GM18526 (cell line): ENCODE data around the gene PAX7.

ENCODE experiments used
- POLR2A ChIP-seq: IDR thresholded peaks from 3 replicates; pipeline ENCODE4 v1.6.1; 2011; ENCODE audit not compliant: insufficient read length; ENCODE audit errors: extremely low read depth

Gene PAX7

DNA sequence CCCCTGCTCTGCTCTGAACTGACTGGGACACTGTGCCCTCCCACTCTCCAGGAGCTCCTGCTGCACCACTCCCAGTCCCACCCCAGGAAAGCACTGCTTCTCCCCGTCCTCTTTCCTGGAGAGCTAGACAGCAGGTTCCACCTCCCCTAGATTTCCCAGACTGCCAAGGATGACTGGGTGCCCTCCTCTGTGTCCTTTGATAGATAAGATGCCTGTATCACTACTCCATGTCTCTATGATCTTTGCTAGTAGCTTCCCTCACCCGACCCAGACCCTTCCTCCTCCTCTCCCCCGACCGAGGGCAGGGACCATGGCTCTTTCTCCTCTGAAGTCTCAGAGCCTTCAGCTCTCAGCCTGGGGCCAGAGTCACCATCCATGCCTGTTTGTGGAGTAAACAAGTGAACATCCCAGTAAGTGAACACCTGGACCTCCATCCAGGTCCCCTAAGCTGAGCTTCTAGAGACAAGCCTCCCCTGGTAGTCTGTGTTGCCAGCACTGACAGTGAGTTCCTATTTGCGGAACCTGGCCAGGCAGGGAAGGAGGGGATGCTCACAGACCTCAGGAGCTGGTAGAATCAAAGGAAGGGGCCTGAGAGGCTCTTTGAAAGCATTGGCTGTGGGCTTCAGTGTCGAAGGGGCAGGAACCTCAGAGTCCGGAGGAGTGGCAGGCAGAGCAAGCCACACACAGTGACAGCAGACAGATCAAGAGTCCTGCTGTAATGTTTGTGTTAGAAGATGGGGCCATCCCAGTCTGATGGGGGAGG is 104.0 kb downstream of the PAX7 start:
- TF ChIP-seq POLR2A, result no peak

GRCh38 chr1:18735224-18735997 is 104.8 kb downstream of the PAX7 start:
- no peak for TF ChIP-seq POLR2A

DNA sequence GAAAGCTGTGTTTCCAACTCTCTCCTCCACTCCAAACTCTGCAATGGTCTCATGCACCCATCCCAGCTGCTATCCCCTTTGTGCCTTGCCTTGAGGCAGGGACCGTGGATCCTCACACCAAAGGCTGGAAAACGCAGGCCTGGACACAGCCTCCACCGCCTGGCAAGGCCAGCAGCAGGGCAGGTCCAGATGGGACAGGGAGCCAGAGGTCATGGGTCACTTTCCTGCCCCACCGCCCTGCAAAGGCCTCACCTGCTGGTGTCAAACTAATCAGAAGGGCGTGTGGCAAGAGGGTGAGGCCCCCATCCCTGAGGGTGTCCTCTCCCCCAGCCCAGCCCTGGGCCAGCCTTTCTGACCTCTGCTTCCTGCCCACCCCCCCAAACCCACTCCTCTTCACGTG is 106.3 kb downstream of the PAX7 start:
- no peak for TF ChIP-seq POLR2A

DNA sequence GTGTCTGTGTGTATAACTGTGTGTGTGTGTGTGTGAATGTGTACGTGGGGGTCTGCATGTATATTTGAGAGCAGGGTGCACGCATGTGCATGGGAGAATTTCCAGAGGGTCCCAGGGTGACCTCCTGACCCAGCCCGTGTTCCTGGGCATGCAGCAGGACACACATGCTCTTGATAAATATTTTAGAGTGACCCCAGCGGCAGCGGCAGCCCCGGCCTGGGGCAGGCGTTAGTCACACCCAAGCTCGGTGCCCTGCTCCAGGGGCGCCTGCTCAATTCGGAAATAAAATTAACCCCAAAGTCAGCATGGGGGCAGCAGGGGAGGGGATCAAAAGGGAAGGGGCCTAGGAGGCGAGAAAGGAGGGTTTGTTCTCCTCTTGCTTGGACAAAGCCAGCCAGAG is 107.5 kb downstream of the PAX7 start:
- TF ChIP-seq POLR2A, result no peak

- TF ChIP-seq POLR2A, result no peak
Observed at GRCh38 chr1:18738617-18739016, 108.0 kb downstream of the PAX7 start.

GRCh38 chr1:18739408-18739807 is 108.8 kb downstream of the PAX7 start:
- no peak for TF ChIP-seq POLR2A

DNA sequence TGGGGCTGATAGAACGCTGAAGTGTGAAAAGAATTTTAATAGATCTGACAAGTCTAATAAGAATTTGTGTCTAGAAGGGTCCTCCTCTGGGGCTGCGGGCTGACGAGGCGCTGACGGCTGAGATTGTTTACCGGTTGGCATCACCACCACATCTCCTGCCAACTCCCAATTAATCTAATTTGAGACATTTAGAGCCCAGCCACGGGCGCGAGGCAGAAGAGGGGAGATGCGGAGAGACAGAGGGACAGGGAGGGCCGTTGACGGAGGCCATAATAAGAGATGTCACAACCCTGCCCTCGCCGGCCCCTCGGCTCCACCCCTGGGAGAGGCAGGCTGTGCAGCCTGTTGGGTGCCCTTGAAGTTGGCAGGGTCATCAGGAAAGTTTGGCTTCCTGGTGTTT is 109.3 kb downstream of the PAX7 start:
- no peak for TF ChIP-seq POLR2A

DNA sequence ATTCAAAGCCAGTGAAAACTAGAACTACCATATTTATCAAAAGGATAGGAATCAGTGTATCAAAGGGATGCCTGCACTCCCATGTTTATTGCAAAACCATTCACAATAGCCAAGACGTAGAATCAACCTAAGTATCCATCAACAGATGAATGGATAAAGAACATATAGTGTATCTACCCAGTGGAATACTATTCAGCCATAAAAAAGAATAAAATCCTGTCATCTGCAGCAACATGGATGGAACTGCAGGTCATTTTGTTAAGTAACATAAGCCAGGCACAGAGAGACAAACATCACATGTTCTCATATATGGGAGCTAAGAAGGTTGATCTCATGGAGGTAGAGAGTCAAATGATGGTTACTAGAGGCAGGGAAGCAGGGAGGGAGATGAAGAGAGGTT is 110.0 kb downstream of the PAX7 start:
- no peak for TF ChIP-seq POLR2A

DNA sequence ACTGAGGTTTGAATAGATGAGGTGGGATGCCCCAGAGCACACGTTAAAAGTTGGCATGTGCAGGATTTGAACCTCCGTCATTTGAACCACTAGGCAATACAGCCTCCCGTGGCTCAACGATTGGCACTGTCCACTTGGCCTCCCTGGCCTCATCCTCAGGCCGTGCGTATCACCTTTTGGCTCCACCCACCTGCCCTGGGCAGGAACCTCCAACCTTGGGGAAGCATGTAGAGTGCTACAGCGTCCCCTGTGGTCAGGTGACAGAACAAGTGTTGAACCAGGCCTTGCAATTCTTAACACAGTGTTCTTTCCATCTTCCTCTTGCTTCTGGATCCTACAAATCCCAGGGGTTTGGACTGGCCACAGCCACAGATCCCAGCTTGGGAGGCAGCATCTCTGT is 112.6 kb downstream of the PAX7 start:
- no peak for TF ChIP-seq POLR2A

GRCh38 chr1:18746981-18747380 is 116.3 kb downstream of the PAX7 start:
- TF ChIP-seq POLR2A, result no peak

DNA sequence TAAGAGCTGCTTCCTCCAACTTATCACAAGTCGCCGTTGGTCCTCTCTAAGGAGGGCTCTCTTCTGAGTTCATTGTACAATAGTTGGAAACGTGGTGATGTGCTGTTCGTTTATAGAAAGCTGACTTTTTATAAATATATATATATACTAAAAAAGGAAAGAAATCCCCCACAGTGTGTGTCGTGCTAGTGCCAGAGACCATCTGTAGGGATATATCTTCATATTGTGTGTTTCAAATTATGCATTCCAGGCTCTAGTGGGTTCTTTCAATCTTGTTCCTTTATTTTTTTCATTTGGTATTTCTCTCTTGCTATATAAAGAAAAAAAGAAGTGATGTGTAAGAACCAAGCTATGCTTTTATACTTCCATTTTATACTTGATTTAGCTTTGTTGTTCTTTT is 117.0 kb downstream of the PAX7 start:
- no peak for TF ChIP-seq POLR2A

- no peak for TF ChIP-seq POLR2A
Observed at GRCh38 chr1:18748435-18748834, 117.8 kb downstream of the PAX7 start.

DNA sequence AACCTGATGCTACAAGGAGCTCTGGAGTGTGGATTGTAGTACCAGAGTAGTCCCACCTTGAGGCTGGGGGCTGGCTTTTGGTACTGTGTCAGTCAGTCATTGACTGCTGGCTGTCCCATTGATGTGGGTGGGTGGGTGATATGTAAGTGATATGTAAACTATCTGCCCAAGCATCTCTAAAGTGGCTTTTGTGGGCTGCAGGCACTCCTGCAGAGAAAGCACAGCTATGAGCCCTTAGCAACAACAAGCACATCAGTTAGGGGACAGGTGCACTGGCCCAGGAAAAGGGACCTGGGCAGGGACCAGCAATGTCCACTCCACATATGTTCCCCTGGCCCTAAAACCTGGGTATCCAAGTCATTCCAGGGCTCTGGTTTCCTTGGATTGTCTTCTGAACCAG is 118.9 kb downstream of the PAX7 start:
- no peak for TF ChIP-seq POLR2A

DNA sequence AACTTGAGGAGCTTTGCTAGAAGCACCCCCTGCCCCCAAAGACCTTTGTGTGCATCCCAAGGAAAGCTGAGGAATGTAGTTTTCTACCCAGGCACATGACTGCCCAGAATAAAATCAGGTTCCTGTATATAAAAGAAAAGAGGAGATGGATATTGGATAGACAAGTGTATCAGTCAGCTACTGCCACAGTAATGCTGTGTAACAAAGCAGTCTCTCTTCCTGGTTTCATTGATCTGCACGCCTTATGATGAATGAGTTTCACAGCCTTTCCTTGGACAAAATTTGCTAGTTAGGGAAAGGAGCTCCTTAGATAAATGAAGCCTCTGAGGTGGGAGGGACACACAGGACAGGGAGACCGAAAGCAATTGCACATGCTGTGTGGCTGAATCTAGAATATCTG is 120.0 kb downstream of the PAX7 start:
- TF ChIP-seq POLR2A, result no peak

- no peak for TF ChIP-seq POLR2A
Observed at GRCh38 chr1:18751425-18751824, 120.8 kb downstream of the PAX7 start.

GRCh38 chr1:18752409-18752808 is 121.8 kb downstream of the PAX7 start:
- TF ChIP-seq POLR2A, result no peak

- TF ChIP-seq POLR2A, result no peak
Observed at GRCh38 chr1:18760156-18760555, 129.5 kb downstream of the PAX7 start.
